K562 (cell line): Measurements from ENCODE around the gene TMEM11. TPM values are rescaled to one million over a fixed set of nuclear protein-coding genes. Genes with fewer than 3 reads are reported as not detected.

Source experiments
- BHLHE40 ChIP-seq: IDR thresholded peaks from 2 replicates; pipeline ENCODE4 v1.6.1; 2011; ENCODE audit warnings: low read length, improper control_type of control experiment
- CBFA2T2 ChIP-seq: fragments of 450-650 bp; conservative IDR thresholded peaks from 2 replicates; pipeline ENCODE4 v1.6.1; 2017; ENCODE audit warnings: mild to moderate bottlenecking
- CC2D1A ChIP-seq: fragments of 450-650 bp; IDR thresholded peaks from 2 replicates; pipeline ENCODE4 v1.6.1; 2017; ENCODE audit warnings: mild to moderate bottlenecking
- CCNT2 ChIP-seq: IDR thresholded peaks from 2 replicates; pipeline ENCODE4 v1.6.1; 2011; ENCODE audit warnings: borderline replicate concordance, low read depth, mild to moderate bottlenecking, moderate library complexity, mixed read lengths, low read length; ENCODE audit not compliant: insufficient read length; ENCODE audit errors: extremely low read depth
- CSDE1 ChIP-seq, 2 experiments: fragments of 450-650 bp; IDR thresholded peaks; 2 replicates each; pipeline ENCODE4 v1.6.1; 2016; ENCODE audit warnings: mild to moderate bottlenecking in 1 of 2
- CXXC5 ChIP-seq: fragments of 250-450 bp; sonication (Bioruptor Pico); IDR thresholded peaks from 2 replicates; pipeline ENCODE4 v1.8.0; 2022; ENCODE audit warnings: inconsistent platforms, mild to moderate bottlenecking, moderate library complexity
- FOS ChIP-seq: IDR thresholded peaks from 3 replicates; pipeline ENCODE4 v1.6.1; 2011; ENCODE audit not compliant: insufficient read length; ENCODE audit errors: extremely low read depth
- HNRNPK ChIP-seq: fragments of 200-400 bp; formaldehyde crosslinking; IDR thresholded peaks from one replicate; pipeline ENCODE4 v1.6.1; 2018; ENCODE audit warnings: mild to moderate bottlenecking, low read depth, low read length; ENCODE audit not compliant: poor library complexity, severe bottlenecking
- MAZ ChIP-seq, 2 experiments: fragments of 450-650 bp in 1 of 2; sonication (generic) in 1 of 2; formaldehyde crosslinking; IDR thresholded peaks in 1 of 2; conservative IDR thresholded peaks in 1 of 2; 2 replicates each; pipeline versions ENCODE4 v1.4.0 to v1.5.0; 2020; ENCODE audit warnings: mild to moderate bottlenecking in 1 of 2, missing genetic modification reagents in 1 of 2
- NCOA1 ChIP-seq: fragments of 450-650 bp; IDR thresholded peaks from 2 replicates; pipeline ENCODE4 v1.6.1; 2016; ENCODE audit warnings: low read depth
- NR2C2 ChIP-seq, 2 experiments: fragments of 200-800 bp in 1 of 2; sonication (Bioruptor generic) in 1 of 2; sonication (generic) in 1 of 2; formaldehyde crosslinking in 1 of 2; IDR thresholded peaks; 2 replicates each; pipeline versions ENCODE4 v1.6.1 to v1.8.0; 2016 to 2022; ENCODE audit warnings: mild to moderate bottlenecking in 1 of 2, missing compliant biosample characterization in 1 of 2, missing genetic modification characterization in 1 of 2, missing genetic modification reagents in 1 of 2
- NRF1 ChIP-seq, 2 experiments: fragments of 450-650 bp; IDR thresholded peaks in 1 of 2; conservative IDR thresholded peaks in 1 of 2; 2 replicates each; pipeline ENCODE4 v1.6.1; 2014; ENCODE audit warnings: mild to moderate bottlenecking in 2 of 2
- PHF8 ChIP-seq: fragments of 200-600 bp; sonication (generic); IDR thresholded peaks from 2 replicates; pipeline ENCODE4 v1.6.1; 2012; ENCODE audit warnings: mixed run types, mild to moderate bottlenecking, inconsistent platforms, low read length, moderate library complexity, borderline replicate concordance
- TBP ChIP-seq: optimal IDR thresholded peaks from 2 replicates; pipeline ENCODE3; 2011; ENCODE audit warnings: low read depth, low read length, improper control_type of control experiment
- TEAD4 ChIP-seq, 2 experiments: sonication (generic) in 1 of 2; formaldehyde crosslinking in 1 of 2; IDR thresholded peaks; 2 replicates each; pipeline versions ENCODE4 v1.6.1 to v1.8.0; 2012 to 2022; ENCODE audit warnings: borderline replicate concordance in 1 of 2, inconsistent platforms in 1 of 2, low read length in 1 of 2, mild to moderate bottlenecking in 1 of 2, missing genetic modification reagents in 1 of 2
- ZNF740 ChIP-seq, 3 experiments: fragments of 200-800 bp in 1 of 3; sonication (Bioruptor generic) in 1 of 3; sonication (generic) in 1 of 3; formaldehyde crosslinking in 1 of 3; IDR thresholded peaks; 2 replicates each; pipeline versions ENCODE4 v1.6.1 to v1.8.0; 2016 to 2022; ENCODE audit warnings: mild to moderate bottlenecking in 2 of 3, missing compliant biosample characterization in 2 of 3, missing genetic modification characterization in 2 of 3, missing genetic modification reagents in 1 of 3
- polyA plus RNA-seq, 8 experiments: library from polyadenylated mRNA; depleted of rRNA in 4 of 8; stranded (reverse) in 5 of 8; unstranded in 3 of 8; fragments of >200 nt; fragmentation: Nextera tagmentation in 2 of 8; fragmentation: Illumina TruSeq in 1 of 8; extraction: Ambion mirVana in 2 of 8; extraction: Trizol in 1 of 8; gene quantifications; 2 replicates each; pipeline versions ENCODE4 v1.2.1 to v1.2.3, GENCODE V29; 2011 to 2014; ENCODE audit warnings: inconsistent platforms in 1 of 8, missing spikeins in 1 of 8
- total RNA-seq, 7 experiments: library from RNA; depleted of rRNA in 6 of 7; stranded (reverse); fragments of >200 nt in 6 of 7; fragmentation: Illumina TruSeq in 2 of 7; extraction: Trizol in 2 of 7; gene quantifications; 2 replicates each; pipeline versions ENCODE4 v1.2.1 to v1.2.3, GENCODE V29; 2011 to 2021; ENCODE audit warnings: low replicate concordance in 1 of 7
- TF ChIP-seq, protein P1 (sequence below): sonication (generic); formaldehyde crosslinking; IDR thresholded peaks from 2 replicates; pipeline ENCODE4 v1.5.0; 2020; ENCODE audit warnings: missing genetic modification reagents
- TF ChIP-seq, protein P2 (sequence below): fragments of 200-800 bp; sonication (Bioruptor generic); IDR thresholded peaks from 2 replicates; pipeline ENCODE4 v1.6.1; 2017; ENCODE audit warnings: missing genetic modification characterization, missing compliant biosample characterization
- TF ChIP-seq, protein P3 (sequence below): sonication (generic); formaldehyde crosslinking; IDR thresholded peaks from 2 replicates; pipeline ENCODE4 v1.9.0; 2022; ENCODE audit warnings: mild to moderate bottlenecking, missing genetic modification reagents

TMEM11 gene
- total and polyA plus RNA-seq, 9 of the 15 experiments (the other 6 are each of a cell fraction or from before 2014, with no cell fraction given): 12.0 to 40.7 (median 30.0) TPM

GRCh38 chr17:21252796-21253645 is 39.1 kb upstream of the TMEM11 start, which contains the start of gene NATD1 (continued):
- peak; percentile 36 for TF ChIP-seq TEAD4 (IDR thresholded peaks at IDR 0.05; ENCODE audit: low read length)
- TF ChIP-seq TEAD4 (CRISPR knock-in tag; IDR thresholded peaks at IDR 0.05; ENCODE audit: borderline replicate concordance): no peak
- peak; percentile 45 for TF ChIP-seq CCNT2
- TF ChIP-seq TBP: peak; percentile 58
- TF ChIP-seq PHF8: peak; percentile 34; the same call in 1 of the 2 replicates
- no peak for TF ChIP-seq NCOA1
- TF ChIP-seq CXXC5: peak; percentile 30
- TF ChIP-seq BHLHE40: peak; percentile 71; the same call in 1 of the 2 replicates
- peak; percentile 37 to 56; a peak in 3 of 4 replicates for TF ChIP-seq NRF1 (conservative IDR thresholded peaks at IDR 0.05 in 1 of 2, IDR thresholded peaks at IDR 0.05 in 1 of 2)
- no peak for TF ChIP-seq CSDE1 (IDR thresholded peaks at IDR 0.05)
- no peak for TF ChIP-seq CC2D1A
- TF ChIP-seq FOS: peak; percentile 16
- TF ChIP-seq, protein P1, sequence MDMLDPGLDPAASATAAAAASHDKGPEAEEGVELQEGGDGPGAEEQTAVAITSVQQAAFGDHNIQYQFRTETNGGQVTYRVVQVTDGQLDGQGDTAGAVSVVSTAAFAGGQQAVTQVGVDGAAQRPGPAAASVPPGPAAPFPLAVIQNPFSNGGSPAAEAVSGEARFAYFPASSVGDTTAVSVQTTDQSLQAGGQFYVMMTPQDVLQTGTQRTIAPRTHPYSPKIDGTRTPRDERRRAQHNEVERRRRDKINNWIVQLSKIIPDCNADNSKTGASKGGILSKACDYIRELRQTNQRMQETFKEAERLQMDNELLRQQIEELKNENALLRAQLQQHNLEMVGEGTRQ (CRISPR knock-in tag): peak; percentile 95
- peak; percentile 57 for TF ChIP-seq CBFA2T2
- TF ChIP-seq NR2C2 (CRISPR knock-in tag; IDR thresholded peaks at IDR 0.05): no peak
- peak; percentile 80 for TF ChIP-seq NR2C2 (tag; IDR thresholded peaks at IDR 0.05)
- TF ChIP-seq, protein P2, sequence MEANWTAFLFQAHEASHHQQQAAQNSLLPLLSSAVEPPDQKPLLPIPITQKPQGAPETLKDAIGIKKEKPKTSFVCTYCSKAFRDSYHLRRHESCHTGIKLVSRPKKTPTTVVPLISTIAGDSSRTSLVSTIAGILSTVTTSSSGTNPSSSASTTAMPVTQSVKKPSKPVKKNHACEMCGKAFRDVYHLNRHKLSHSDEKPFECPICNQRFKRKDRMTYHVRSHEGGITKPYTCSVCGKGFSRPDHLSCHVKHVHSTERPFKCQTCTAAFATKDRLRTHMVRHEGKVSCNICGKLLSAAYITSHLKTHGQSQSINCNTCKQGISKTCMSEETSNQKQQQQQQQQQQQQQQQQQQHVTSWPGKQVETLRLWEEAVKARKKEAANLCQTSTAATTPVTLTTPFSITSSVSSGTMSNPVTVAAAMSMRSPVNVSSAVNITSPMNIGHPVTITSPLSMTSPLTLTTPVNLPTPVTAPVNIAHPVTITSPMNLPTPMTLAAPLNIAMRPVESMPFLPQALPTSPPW (CRISPR knock-in tag): peak; percentile 96
- TF ChIP-seq ZNF740 (CRISPR knock-in tag; IDR thresholded peaks at IDR 0.05): peak; percentile 74
- peak in 1 of 2 experiments; percentile 82; a peak in 2 of 4 replicates for TF ChIP-seq ZNF740 (tag; IDR thresholded peaks at IDR 0.05)
- peak; percentile 63 for TF ChIP-seq HNRNPK
- TF ChIP-seq MAZ (CRISPR knock-in tag; conservative IDR thresholded peaks at IDR 0.05 in 1 of 2, IDR thresholded peaks at IDR 0.05 in 1 of 2): peak; percentile 23 to 53; a peak in 1 of 4 replicates
- TF ChIP-seq, protein P3, sequence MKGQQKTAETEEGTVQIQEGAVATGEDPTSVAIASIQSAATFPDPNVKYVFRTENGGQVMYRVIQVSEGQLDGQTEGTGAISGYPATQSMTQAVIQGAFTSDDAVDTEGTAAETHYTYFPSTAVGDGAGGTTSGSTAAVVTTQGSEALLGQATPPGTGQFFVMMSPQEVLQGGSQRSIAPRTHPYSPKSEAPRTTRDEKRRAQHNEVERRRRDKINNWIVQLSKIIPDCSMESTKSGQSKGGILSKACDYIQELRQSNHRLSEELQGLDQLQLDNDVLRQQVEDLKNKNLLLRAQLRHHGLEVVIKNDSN (CRISPR knock-in tag): peak; percentile 94
